ENCODE data around the gene CNKSR2. TPM values are rescaled to one million over a fixed set of nuclear protein-coding genes. Genes with fewer than 3 reads are reported as not detected.
A peak's percentile ranks its signal among the peaks of the same experiment; 100 is the strongest.
"Not testable (repeated sequence)": the region's sequence is repeated elsewhere in the genome, so short reads cannot be mapped to it uniquely, and the experiment has no call there.

The CNKSR2 gene
- total and polyA plus RNA-seq, 4 experiments from 2014 or later = 1.5 to 9.8 (median 5.4) TPM

- ChIA-PET POLR2A (ENCODE audit: partially characterized antibody) (no interaction called here), CTCF (ENCODE audit: partially characterized antibody) (interaction anchor here (0.7 to 3.6 kb wide), 5 partner anchors 9 to 950 kb away, joined by 3 to 70 read pairs (median 10); no protein-coding TSS in a partner anchor)
- no peaks in the 10 kb centered on the region for H3K36me3 Mint-ChIP-seq
- H3K27ac Mint-ChIP-seq = peak overlapping the region in 1 of 7 donors; percentile 60
- H3K4me3 Mint-ChIP-seq = no peak overlapping the region
- no peaks in the 10 kb centered on the region for H3K4me1 ChIP-seq (ENCODE audit: insufficient read depth, low read length)
- no peaks in the 10 kb centered on the region for H3K36me3 ChIP-seq (ENCODE audit: insufficient read depth, low read length)
- no peaks in the 10 kb centered on the region for H3K9me3 ChIP-seq (ENCODE audit: control insufficient read depth in 1 of 2, low read length in 2 of 2)
- H3K27me3 ChIP-seq (ENCODE audit: insufficient read depth, low read length) = no peaks in the 10 kb centered on the region
- intact Hi-C loops (cut with micrococcal nuclease) = loop anchor here (1.0 to 10.0 kb wide), 3 partner anchors 245 to 949 kb away; no protein-coding TSS in a partner anchor
- peak in 4 of 5 donors; percentile 33 to 49 (median 37) for DNase-seq
- H3K9me3 Mint-ChIP-seq = no peaks in the 10 kb centered on the region
- no peaks in the 10 kb centered on the region for H3K27me3 Mint-ChIP-seq
- no peak overlapping the region for H3K27ac ChIP-seq (ENCODE audit: low read depth, low read length)
- H3K4me3 ChIP-seq (ENCODE audit: low read length in 2 of 2) = no peak overlapping the region
- no peaks in the 10 kb centered on the region for H3K4me1 Mint-ChIP-seq
Measured at GRCh38 chrX:21479695-21480270, 105.6 kb downstream of the CNKSR2 start.

GRCh38 chrX:21481761-21482160, 107.5 kb downstream of the CNKSR2 start:
- no peak for DNase-seq
- Mint-ChIP-seq H3K27ac (no peak overlapping the region), H3K9me3 (no peaks in the 10 kb centered on the region), H3K4me1 (no peaks in the 10 kb centered on the region), H3K27me3 (no peaks in the 10 kb centered on the region), H3K4me3 (no peak overlapping the region), H3K36me3 (no peaks in the 10 kb centered on the region)
- H3K27ac ChIP-seq (ENCODE audit: low read depth, low read length) = no peak overlapping the region
- CTCF ChIA-PET (ENCODE audit: partially characterized antibody) = interaction anchor here (0.7 to 3.6 kb wide), 2 partner anchors 952 kb away, joined by 4 to 70 read pairs; no protein-coding TSS in a partner anchor
- no peaks in the 10 kb centered on the region for H3K36me3 ChIP-seq (ENCODE audit: insufficient read depth, low read length)
- H3K27me3 ChIP-seq (ENCODE audit: insufficient read depth, low read length) = no peaks in the 10 kb centered on the region
- H3K4me1 ChIP-seq (ENCODE audit: insufficient read depth, low read length) = no peaks in the 10 kb centered on the region
- H3K4me3 ChIP-seq (ENCODE audit: low read length in 2 of 2) = no peak overlapping the region
- POLR2A ChIA-PET (ENCODE audit: partially characterized antibody) = no interaction called here
- no peaks in the 10 kb centered on the region for H3K9me3 ChIP-seq (ENCODE audit: control insufficient read depth in 1 of 2, low read length in 2 of 2)
- intact Hi-C loops (cut with micrococcal nuclease) = loop anchor here (5.0 to 10.0 kb wide), 2 partner anchors 243 to 454 kb away; no protein-coding TSS in a partner anchor

- H3K27ac ChIP-seq (ENCODE audit: low read depth, low read length); H3K4me3 ChIP-seq (ENCODE audit: low read length in 2 of 2); H3K36me3 ChIP-seq (ENCODE audit: insufficient read depth, low read length); CTCF ChIA-PET (ENCODE audit: partially characterized antibody); H3K36me3 Mint-ChIP-seq; DNase-seq; H3K4me1 Mint-ChIP-seq; H3K27me3 Mint-ChIP-seq; H3K9me3 ChIP-seq (ENCODE audit: control insufficient read depth in 1 of 2, low read length in 2 of 2); H3K4me1 ChIP-seq (ENCODE audit: insufficient read depth, low read length); H3K27me3 ChIP-seq (ENCODE audit: insufficient read depth, low read length); H3K27ac Mint-ChIP-seq; H3K9me3 Mint-ChIP-seq; POLR2A ChIA-PET (ENCODE audit: partially characterized antibody); H3K4me3 Mint-ChIP-seq: not testable (repeated sequence)
- intact Hi-C loops (cut with micrococcal nuclease) = loop anchor here (5.0 to 10.0 kb wide), 2 partner anchors 241 to 457 kb away; no protein-coding TSS in a partner anchor
Measured at GRCh38 chrX:21484051-21484450, 109.8 kb downstream of the CNKSR2 start.

- DNase-seq = no peak
- Mint-ChIP-seq H3K4me1 (no peaks in the 10 kb centered on the region), H3K27ac (no peak overlapping the region), H3K27me3 (no peaks in the 10 kb centered on the region), H3K4me3 (no peak overlapping the region), H3K36me3 (no peaks in the 10 kb centered on the region), H3K9me3 (no peaks in the 10 kb centered on the region)
- CTCF ChIA-PET (ENCODE audit: partially characterized antibody) = interaction anchor here (2.8 kb wide), 1 partner anchor 7 kb away, joined by 10 read pairs; no protein-coding TSS in a partner anchor
- H3K4me3 ChIP-seq (ENCODE audit: low read length in 2 of 2) = no peak overlapping the region
- no peaks in the 10 kb centered on the region for H3K36me3 ChIP-seq (ENCODE audit: insufficient read depth, low read length)
- no peaks in the 10 kb centered on the region for H3K4me1 ChIP-seq (ENCODE audit: insufficient read depth, low read length)
- no peak overlapping the region for H3K27ac ChIP-seq (ENCODE audit: low read depth, low read length)
- no peaks in the 10 kb centered on the region for H3K27me3 ChIP-seq (ENCODE audit: insufficient read depth, low read length)
- intact Hi-C loops (cut with micrococcal nuclease) = loop anchor here (10.0 kb wide), 1 partner anchor 237 kb away; no protein-coding TSS in a partner anchor
- H3K9me3 ChIP-seq (ENCODE audit: control insufficient read depth in 1 of 2, low read length in 2 of 2) = no peaks in the 10 kb centered on the region
- POLR2A ChIA-PET (ENCODE audit: partially characterized antibody) = no interaction called here
Measured at GRCh38 chrX:21487832-21488231, 113.6 kb downstream of the CNKSR2 start.

GRCh38 chrX:21490341-21490740, 116.1 kb downstream of the CNKSR2 start:
- H3K27me3 Mint-ChIP-seq = no peaks in the 10 kb centered on the region
- ChIA-PET CTCF (ENCODE audit: partially characterized antibody) (interaction anchor here (2.8 kb wide), 1 partner anchor 10 kb away, joined by 10 read pairs; no protein-coding TSS in a partner anchor), POLR2A (ENCODE audit: partially characterized antibody) (no interaction called here)
- H3K27ac Mint-ChIP-seq = no peak overlapping the region
- intact Hi-C loops (cut with micrococcal nuclease) = no loop called here
- H3K36me3 Mint-ChIP-seq = no peaks in the 10 kb centered on the region
- no peaks in the 10 kb centered on the region for H3K9me3 Mint-ChIP-seq
- Histone ChIP-seq H3K27ac (ENCODE audit: low read depth, low read length) (no peak overlapping the region), H3K4me3 (ENCODE audit: low read length in 2 of 2) (no peak overlapping the region), H3K9me3 (ENCODE audit: control insufficient read depth in 1 of 2, low read length in 2 of 2) (no peaks in the 10 kb centered on the region), H3K36me3 (ENCODE audit: insufficient read depth, low read length) (no peaks in the 10 kb centered on the region), H3K27me3 (ENCODE audit: insufficient read depth, low read length) (no peaks in the 10 kb centered on the region), H3K4me1 (ENCODE audit: insufficient read depth, low read length) (no peaks in the 10 kb centered on the region)
- H3K4me3 Mint-ChIP-seq = no peak overlapping the region
- no peak for DNase-seq
- H3K4me1 Mint-ChIP-seq = no peaks in the 10 kb centered on the region

- Histone ChIP-seq H3K9me3 (ENCODE audit: control insufficient read depth in 1 of 2, low read length in 2 of 2) (no peaks in the 10 kb centered on the region), H3K4me3 (ENCODE audit: low read length in 2 of 2) (no peak overlapping the region), H3K27ac (ENCODE audit: low read depth, low read length) (no peak overlapping the region), H3K4me1 (ENCODE audit: insufficient read depth, low read length) (no peaks in the 10 kb centered on the region), H3K36me3 (ENCODE audit: insufficient read depth, low read length) (no peaks in the 10 kb centered on the region), H3K27me3 (ENCODE audit: insufficient read depth, low read length) (no peaks in the 10 kb centered on the region)
- no peak for DNase-seq
- Mint-ChIP-seq H3K27me3 (no peaks in the 10 kb centered on the region), H3K4me1 (no peaks in the 10 kb centered on the region), H3K36me3 (no peaks in the 10 kb centered on the region), H3K27ac (no peak overlapping the region), H3K4me3 (no peak overlapping the region), H3K9me3 (no peaks in the 10 kb centered on the region)
- CTCF ChIA-PET (ENCODE audit: partially characterized antibody) = interaction anchor here (2.8 kb wide), 1 partner anchor 13 kb away, joined by 13 read pairs; no protein-coding TSS in a partner anchor
- POLR2A ChIA-PET (ENCODE audit: partially characterized antibody) = no interaction called here
- intact Hi-C loops (cut with micrococcal nuclease) = no loop called here
Measured at GRCh38 chrX:21493226-21493830, 119.1 kb downstream of the CNKSR2 start.

- Mint-ChIP-seq H3K4me1 (no peaks in the 10 kb centered on the region), H3K27ac (no peak overlapping the region), H3K27me3 (no peaks in the 10 kb centered on the region), H3K9me3 (no peaks in the 10 kb centered on the region), H3K36me3 (no peaks in the 10 kb centered on the region), H3K4me3 (no peak overlapping the region)
- ChIA-PET POLR2A (ENCODE audit: partially characterized antibody) (no interaction called here), CTCF (ENCODE audit: partially characterized antibody) (no interaction called here)
- H3K36me3 ChIP-seq (ENCODE audit: insufficient read depth, low read length) = no peaks in the 10 kb centered on the region
- H3K27ac ChIP-seq (ENCODE audit: low read depth, low read length) = no peak overlapping the region
- no peaks in the 10 kb centered on the region for H3K4me1 ChIP-seq (ENCODE audit: insufficient read depth, low read length)
- H3K4me3 ChIP-seq (ENCODE audit: low read length in 2 of 2) = no peak overlapping the region
- no peaks in the 10 kb centered on the region for H3K27me3 ChIP-seq (ENCODE audit: insufficient read depth, low read length)
- intact Hi-C loops (cut with micrococcal nuclease) = no loop called here
- DNase-seq = no peak
- no peaks in the 10 kb centered on the region for H3K9me3 ChIP-seq (ENCODE audit: control insufficient read depth in 1 of 2, low read length in 2 of 2)
Measured at GRCh38 chrX:21503593-21503992, 129.4 kb downstream of the CNKSR2 start.
